Fibroblast of the aortic adventitia (primary cell): Measurements from ENCODE around the gene VWA8. TPM values are rescaled to one million over a fixed set of nuclear protein-coding genes. Genes with fewer than 3 reads are reported as not detected.
"Not testable (repeated sequence)": the region's sequence is repeated elsewhere in the genome, so short reads cannot be mapped to it uniquely, and the experiment has no call there.

ENCODE experiments used
- DNase-seq: peaks from one replicate; pipeline ENCODE4 v3.0.0-alpha.2; 2010; ENCODE audit warnings: low read depth
- H3K4me3 ChIP-seq: 2 replicates; pipeline ENCODE4 v1.5.1; 2011; ENCODE audit warnings: low read depth, mild to moderate bottlenecking, control low read depth, low read length, moderate library complexity
- total RNA-seq: library from RNA; depleted of rRNA; stranded (reverse); fragments of >200 nt; gene quantifications from 2 replicates; pipeline ENCODE4 v1.2.3, GENCODE V29; 2012; ENCODE audit warnings: low replicate concordance
- TF ChIP-seq, protein P1 (sequence below): IDR thresholded peaks from 2 replicates; pipeline ENCODE4 v1.5.1; 2011; ENCODE audit warnings: mild to moderate bottlenecking, low read length, control low read depth, inconsistent platforms; ENCODE audit not compliant: insufficient read depth

VWA8 gene
- total RNA-seq, 1 donor: 27.2 TPM

DNA sequence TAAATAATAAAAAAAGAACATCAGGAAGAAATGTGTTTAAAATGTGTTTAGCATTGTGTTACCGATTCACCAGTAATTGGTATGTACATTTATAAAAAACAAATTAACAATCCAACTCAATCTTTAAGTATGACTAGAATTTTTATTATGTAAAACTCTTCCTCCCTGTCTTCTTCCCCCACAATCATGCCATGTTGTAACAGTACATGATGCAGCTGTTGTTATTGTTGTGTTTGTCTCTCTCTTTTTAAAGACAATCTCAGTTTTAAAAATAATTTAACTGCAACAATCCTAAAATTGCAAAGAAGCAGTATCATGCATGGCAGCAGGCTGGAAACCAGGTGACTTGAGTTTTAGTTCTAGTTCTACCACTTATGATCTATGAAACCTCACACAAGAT, 323.3 kb downstream of the VWA8 start:
- DNase-seq: no peak
- H3K4me3 ChIP-seq: no peak overlapping the region
- TF ChIP-seq, protein P1, sequence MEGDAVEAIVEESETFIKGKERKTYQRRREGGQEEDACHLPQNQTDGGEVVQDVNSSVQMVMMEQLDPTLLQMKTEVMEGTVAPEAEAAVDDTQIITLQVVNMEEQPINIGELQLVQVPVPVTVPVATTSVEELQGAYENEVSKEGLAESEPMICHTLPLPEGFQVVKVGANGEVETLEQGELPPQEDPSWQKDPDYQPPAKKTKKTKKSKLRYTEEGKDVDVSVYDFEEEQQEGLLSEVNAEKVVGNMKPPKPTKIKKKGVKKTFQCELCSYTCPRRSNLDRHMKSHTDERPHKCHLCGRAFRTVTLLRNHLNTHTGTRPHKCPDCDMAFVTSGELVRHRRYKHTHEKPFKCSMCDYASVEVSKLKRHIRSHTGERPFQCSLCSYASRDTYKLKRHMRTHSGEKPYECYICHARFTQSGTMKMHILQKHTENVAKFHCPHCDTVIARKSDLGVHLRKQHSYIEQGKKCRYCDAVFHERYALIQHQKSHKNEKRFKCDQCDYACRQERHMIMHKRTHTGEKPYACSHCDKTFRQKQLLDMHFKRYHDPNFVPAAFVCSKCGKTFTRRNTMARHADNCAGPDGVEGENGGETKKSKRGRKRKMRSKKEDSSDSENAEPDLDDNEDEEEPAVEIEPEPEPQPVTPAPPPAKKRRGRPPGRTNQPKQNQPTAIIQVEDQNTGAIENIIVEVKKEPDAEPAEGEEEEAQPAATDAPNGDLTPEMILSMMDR: no peak

DNA sequence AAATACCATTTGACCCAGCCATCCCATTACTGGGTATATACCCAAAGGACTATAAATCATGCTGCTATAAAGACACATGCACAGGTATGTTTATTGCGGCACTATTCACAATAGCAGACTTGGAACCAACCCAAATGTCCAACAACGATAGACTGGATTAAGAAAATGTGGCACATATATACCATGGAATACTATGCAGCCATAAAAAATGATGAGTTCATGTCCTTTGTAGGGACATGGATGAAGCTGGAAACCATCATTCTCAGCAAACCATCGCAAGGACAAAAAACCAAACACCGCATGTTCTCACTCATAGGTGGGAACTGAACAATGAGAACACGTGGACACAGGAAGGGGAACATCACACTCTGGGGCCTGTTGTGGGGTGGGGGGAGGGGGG, 323.9 kb downstream of the VWA8 start:
- not testable (repeated sequence) for DNase-seq, H3K4me3 ChIP-seq

DNA sequence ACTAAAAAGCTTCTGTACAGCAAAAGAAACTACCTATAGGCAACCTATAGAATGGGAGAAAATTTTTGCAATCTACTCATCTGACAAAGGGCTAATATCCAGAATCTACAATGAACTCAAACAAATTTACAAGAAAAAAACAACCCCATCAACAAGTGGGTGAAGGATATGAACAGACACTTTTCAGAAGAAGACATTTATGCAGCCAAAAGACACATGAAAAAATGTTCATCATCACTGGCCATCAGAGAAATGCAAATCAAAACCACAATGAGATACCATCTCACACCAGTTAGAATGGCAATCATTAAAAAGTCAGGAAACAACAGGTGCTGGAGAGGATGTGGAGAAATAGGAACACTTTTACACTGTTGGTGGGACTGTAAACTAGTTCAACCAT, 324.3 kb downstream of the VWA8 start:
- not testable (repeated sequence) for H3K4me3 ChIP-seq, DNase-seq

DNA sequence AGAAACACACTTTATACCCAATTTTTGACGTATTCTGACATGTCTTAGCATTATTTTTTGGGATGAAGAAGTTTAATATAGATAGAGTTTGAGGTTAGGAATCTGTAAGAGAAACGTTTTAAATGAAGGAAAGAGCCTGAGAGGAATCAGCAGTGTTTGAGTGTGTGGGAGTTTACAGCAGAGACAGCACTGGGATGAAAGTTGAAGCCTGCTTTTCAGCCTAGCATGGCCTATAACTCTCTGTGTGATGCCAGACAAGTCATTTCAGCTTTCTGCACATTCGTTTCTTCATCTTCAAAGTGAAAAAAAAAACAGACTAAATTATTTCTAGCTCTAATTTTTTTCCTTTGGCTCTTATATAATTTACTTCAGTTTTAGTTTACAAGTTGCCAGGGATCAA, 326.5 kb downstream of the VWA8 start:
- TF ChIP-seq, protein P1: no peak
- no peak for DNase-seq
- H3K4me3 ChIP-seq: no peak overlapping the region

DNA sequence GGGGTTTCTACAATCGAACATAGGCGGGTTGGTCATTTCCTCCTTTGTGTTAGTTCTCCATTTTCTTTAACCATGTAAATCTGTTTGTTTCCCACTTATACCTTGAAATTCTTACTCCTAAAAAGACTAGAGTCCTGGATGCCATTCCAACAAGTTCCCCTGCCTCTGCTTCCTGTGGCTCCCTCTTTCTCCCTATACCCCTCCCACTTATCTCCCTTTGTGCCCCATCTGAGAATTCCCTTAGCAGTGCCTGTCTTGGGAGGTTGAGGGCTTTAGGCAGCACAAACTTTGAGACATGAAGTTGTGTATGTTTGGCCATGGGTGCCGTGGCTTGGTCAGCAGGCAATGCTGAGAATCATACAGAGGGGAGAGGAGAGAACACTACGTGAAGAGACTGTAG, 327.1 kb downstream of the VWA8 start:
- no peak overlapping the region for H3K4me3 ChIP-seq
- TF ChIP-seq, protein P1: no peak
- no peak for DNase-seq

DNA sequence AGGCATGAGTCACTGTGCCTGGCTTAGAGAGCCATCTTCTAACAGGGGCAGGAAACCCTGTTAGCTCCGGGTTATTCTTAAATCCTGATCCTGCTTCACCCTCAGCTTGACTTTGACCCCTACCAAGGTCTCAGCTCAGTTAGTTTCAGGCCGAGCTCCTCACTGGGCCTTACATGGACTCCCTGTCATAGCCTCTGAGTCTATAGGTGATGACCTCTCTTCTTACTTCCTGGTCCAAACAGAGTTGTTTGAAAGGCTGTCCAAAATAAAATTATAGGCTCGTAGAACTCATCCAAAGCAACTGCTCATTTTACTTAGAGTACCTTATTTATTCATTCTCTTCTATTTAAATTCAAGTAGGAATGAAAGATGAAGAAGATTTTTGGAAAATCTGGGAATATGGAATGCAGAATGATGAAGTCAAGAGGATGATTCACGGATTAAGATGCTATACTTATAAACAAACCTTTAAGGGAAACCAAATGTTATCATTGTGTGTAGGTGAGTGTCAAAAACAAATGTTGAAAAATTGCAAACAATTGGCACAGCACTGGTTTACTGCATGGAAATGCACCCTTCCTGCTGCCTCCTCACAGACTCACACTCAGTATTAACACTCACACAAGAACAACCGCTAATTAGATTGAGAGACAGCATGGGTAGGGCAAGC, 329.5 kb downstream of the VWA8 start:
- H3K4me3 ChIP-seq: no peak overlapping the region
- DNase-seq: no peak
- TF ChIP-seq, protein P1: no peak

DNA sequence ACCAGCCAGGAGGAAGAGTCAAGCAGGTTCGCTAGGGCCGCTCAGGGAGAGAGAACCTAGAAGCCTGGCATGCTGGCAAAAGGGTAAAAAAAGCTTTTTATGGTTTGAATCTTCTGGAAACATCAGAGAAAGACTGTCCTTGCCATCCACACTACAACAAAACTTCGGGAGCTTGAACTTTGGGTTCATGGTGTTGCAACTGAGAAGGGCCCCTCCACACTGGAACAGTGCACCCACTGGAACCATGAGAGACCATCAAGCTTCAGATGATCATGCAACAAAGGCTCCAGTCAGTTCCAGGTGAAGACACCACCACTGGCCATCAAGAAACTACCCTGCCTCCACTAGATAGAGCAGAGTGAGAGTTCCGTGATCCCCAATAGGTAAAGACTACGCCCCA, 333.5 kb downstream of the VWA8 start:
- no peak for DNase-seq
- no peak overlapping the region for H3K4me3 ChIP-seq
- TF ChIP-seq, protein P1: no peak

DNA sequence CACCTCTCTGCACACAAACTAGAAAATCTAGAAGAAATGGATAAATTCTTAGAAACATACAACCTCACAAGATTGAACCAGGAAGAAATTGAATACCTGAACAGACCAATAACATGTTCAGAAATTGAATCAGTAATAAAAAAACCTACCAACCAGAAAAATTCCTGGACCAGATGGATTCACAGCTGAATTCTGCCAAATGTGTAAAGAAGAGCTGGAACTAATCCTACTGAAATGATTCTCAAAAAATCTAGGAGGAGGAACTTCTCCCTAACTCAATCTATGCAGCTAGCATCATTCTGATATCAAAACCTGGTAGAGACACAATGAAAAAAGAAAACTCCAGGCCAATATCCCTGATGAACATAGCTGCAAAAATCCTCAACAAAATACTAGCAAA, 336.9 kb downstream of the VWA8 start:
- no peak for DNase-seq
- no peak overlapping the region for H3K4me3 ChIP-seq
- TF ChIP-seq, protein P1: no peak
